ENCODE data around the gene ADPRM.

The ADPRM gene

DNA sequence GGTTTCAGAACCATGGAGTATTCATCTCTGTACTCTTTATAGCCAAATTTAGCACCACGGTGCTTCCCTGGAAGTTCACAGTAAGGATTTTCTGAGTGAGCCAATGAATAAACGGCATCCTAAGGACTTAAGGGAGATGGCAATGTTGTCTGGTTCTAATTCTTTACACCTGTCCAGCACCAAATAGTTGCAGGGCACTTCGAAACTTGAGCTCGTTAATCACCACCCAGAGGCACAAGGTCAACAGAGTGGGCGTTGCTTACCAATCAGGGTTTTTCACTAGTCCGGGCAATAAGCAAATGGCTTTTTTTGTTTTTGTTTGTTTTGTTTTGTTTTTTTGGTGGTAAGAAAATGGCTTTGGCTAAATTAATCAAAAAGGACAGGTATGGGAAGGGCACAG is 60.7 kb downstream of the ADPRM start:
- no peaks in the 10 kb centered on the region for H3K4me1 Mint-ChIP-seq (ENCODE audit: low read depth)
- no peaks in the 10 kb centered on the region for H3K9me3 Mint-ChIP-seq
- peaks cover 4% of the 10 kb centered on the region for H3K27me3 Mint-ChIP-seq (ENCODE audit: low read depth)
- H3K36me3 Mint-ChIP-seq (ENCODE audit: low read depth), result no peaks in the 10 kb centered on the region
- no peak overlapping the region for H3K4me3 Mint-ChIP-seq
- H3K27ac Mint-ChIP-seq, result no peak overlapping the region
